ENCODE measurements around the gene IST1.
A peak's percentile ranks its signal among the peaks of the same experiment; 100 is the strongest.
"Not testable (repeated sequence)": the region's sequence is repeated elsewhere in the genome, so short reads cannot be mapped to it uniquely, and the experiment has no call there.

The IST1 gene

GRCh38 chr16:71882505-71883167, 12.7 kb upstream of the IST1 start:
- DNase-seq, result peak; percentile 93

GRCh38 chr16:71883168-71883848, 12.0 kb upstream of the IST1 start:
- peak; percentile 66 for DNase-seq

GRCh38 chr16:71883849-71884638, 11.3 kb upstream of the IST1 start, which contains the start of gene ZNF821:
ZNF821 (minus strand) TSS chr16:71884182; CDS start chr16:71879946, 4,236 bp downstream.
- peak; percentile 83 for DNase-seq

- no peak for DNase-seq
Observed at GRCh38 chr16:71885261-71885650, 10.1 kb upstream of the IST1 start.

- no peak for DNase-seq
Observed at GRCh38 chr16:71889147-71889546, 6.2 kb upstream of the IST1 start.

- DNase-seq, result no peak
Observed at GRCh38 chr16:71893888-71894228, 1.5 kb upstream of the IST1 start.

- DNase-seq, result peak; percentile 57
Observed at GRCh38 chr16:71894229-71894920, 956 bp upstream of the IST1 start.

GRCh38 chr16:71895679-71896365, 491 bp downstream of the IST1 start:
- peak; percentile 22 for DNase-seq

GRCh38 chr16:71896764-71897368, 1.5 kb downstream of the IST1 start:
- no peak for DNase-seq

GRCh38 chr16:71899171-71899570, 3.8 kb downstream of the IST1 start:
- no peak for DNase-seq

- DNase-seq, result no peak
Observed at GRCh38 chr16:71902656-71903365, 7.5 kb downstream of the IST1 start.

- DNase-seq, result no peak
Observed at GRCh38 chr16:71903608-71904007, 8.3 kb downstream of the IST1 start.

GRCh38 chr16:71904239-71904638, 8.9 kb downstream of the IST1 start:
- no peak for DNase-seq

- DNase-seq, result not testable (repeated sequence)
Observed at GRCh38 chr16:71905765-71906164, 10.4 kb downstream of the IST1 start.

- DNase-seq, result no peak
Observed at GRCh38 chr16:71911121-71911520, 15.8 kb downstream of the IST1 start.

GRCh38 chr16:71912534-71913275, 17.4 kb downstream of the IST1 start:
- no peak for DNase-seq

GRCh38 chr16:71914802-71915201, 19.5 kb downstream of the IST1 start:
- no peak for DNase-seq

- no peak for DNase-seq
Observed at GRCh38 chr16:71915350-71915749, 20.0 kb downstream of the IST1 start.

GRCh38 chr16:71916397-71916920, 21.1 kb downstream of the IST1 start:
- no peak for DNase-seq

- no peak for DNase-seq
Observed at GRCh38 chr16:71917900-71918299, 22.6 kb downstream of the IST1 start.

GRCh38 chr16:71919035-71919434, 23.7 kb downstream of the IST1 start:
- DNase-seq, result no peak

Measured in CD4-positive, alpha-beta T cell treated with Interleukin-17A for 1 hour (primary cell).